Brain pericyte (primary cell): ENCODE data around the gene PSMB4.
"Not testable (repeated sequence)": the region's sequence is repeated elsewhere in the genome, so short reads cannot be mapped to it uniquely, and the experiment has no call there.

Source experiments
- DNase-seq: peaks from one replicate; pipeline ENCODE4 v3.0.0-alpha.2; 2012; ENCODE audit warnings: low read depth, low spot score

Gene PSMB4

DNA sequence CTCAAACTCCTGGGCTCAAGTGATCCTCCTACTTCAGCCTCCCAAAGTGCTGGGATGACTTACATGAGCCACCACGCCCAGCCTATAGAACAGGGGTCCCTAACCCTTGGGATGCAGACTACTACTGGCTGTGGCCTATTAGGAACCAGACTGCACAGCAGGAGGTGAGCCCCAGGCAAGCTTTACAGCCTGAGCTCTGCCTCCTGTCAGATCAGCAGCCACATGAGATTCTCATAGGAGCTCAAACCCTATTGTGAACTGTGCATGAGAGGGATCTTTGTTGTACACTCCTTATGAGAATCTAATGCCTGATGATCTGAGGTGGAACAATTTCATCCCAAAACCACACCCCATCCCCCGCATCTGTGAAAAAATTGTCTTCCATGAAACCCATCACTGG, 13.4 kb upstream of the PSMB4 start:
- DNase-seq: no peak

DNA sequence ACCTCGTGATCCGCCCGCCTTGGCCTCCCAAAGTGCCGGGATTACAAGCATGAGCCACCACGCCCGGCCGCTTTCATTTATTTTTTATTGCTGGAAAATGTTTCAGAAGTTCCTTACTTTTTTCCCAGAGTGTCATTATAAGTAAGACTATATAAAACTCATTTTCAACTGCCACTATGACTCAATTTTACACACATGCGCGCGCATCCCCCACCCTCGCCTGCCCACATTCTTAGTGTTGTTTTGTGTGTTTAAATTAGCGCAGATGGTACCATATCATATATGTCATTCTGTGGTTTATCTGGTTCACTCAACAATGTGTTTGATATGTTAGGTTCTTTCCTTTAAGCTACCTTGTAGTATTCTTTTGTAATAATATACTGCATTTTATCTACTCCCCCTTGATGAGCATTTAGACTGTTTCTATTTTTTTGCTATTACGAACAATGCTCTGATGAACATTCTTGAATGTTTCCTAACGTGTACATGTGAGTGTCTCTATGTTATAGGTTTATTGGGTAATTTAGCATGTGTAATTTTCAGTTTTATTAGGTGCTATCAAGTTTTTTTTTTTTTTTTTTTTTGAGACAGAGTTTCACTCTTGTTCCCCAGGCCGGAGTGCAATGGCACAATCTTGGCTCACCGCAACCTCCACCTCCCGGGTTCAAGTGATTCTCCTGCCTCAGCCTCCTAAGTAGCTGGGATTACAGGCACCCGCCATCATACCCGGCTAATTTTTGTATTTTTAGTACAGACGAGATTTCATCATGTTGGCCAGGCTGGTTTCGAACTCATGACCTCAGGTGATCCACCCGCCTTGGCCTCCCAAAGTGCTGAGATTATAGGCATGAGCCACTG, 8.9 kb upstream of the PSMB4 start:
- not testable (repeated sequence) for DNase-seq

DNA sequence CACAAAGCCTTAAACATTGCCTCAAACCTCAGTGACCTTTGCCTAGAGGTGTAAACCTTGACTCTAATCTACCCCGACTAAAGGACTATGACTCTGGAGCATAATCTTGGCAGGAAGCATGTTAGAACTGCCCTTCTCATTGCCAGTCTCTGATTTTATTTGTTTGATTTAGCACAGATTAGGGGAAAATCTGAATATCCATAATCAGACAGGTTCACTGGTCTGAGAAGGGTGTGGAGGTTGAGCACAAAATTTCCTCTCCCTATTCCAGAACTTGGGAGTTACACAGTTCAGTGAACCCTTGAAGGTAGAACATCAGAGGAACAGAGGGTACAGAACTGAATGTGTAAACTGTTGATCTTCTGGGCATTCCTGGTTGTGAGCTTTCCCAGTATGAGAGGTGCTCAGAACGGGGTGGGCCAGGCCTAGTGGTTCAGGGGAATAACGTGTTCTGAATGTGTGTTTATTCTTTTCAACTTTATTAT, 8.3 kb upstream of the PSMB4 start:
- no peak for DNase-seq

DNA sequence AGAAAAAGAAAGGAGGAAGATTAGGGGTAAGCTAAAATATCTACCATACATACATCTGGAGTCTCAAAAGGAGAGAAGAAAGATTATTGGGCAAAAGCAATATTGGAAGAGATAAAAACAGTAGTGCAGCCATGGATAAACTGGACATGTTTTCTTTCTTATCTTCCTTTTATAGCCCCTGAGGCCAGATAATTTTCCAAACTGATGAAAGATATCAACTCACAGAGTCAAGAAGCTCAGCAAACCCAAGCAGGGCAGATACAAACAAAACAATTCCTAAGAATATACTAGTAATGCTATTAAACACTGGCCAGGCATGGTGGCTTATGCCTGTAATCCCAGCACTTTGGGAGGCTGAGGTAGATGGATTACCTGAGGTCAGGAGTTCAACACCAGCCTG, 5.8 kb upstream of the PSMB4 start:
- no peak for DNase-seq

DNA sequence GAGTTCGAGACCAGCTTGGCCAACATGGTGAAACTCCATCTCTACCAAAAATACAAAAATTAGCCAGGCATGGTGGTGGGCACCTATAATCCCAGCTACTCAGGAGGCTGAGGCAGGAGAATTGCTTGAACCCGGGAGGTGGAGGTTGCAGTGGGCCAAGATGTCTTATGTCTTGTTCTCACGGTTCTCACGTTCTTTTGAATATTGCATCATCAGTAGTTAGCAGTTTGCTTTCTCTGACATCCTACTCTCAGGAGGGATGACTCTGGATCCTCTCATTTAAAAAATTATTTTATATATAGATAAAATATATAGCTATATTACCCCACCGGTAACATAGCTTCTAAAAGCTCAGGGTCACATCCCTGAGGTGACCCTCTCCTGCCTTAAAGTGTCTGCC, 3.1 kb upstream of the PSMB4 start:
- DNase-seq: not testable (repeated sequence)

DNA sequence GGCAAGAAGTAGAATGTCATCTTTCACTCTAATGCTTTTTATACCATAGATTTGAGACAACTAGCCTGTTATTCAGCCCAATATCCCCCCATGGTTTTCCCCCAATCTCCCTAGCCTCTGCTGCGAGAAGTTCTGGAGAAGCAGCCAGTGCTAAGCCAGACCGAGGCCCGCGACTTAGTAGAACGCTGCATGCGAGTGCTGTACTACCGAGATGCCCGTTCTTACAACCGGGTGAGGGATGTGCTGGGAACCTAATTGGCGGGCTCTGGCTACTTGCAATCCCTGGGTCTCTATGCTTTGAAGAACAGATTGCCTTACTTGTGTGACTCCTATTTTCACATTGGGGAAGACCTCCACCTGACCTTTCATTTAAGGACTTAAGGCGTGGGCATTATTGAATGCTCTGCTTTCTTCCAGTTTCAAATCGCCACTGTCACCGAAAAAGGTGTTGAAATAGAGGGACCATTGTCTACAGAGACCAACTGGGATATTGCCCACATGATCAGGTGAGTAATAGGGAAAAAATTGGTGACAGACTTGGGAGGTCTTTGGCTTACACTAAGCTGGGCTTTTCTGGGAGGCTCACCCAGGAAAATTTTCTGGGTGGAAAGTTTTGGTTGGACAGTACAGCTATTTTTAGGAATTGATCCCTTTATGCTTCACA, 1.9 kb downstream of the PSMB4 start:
- no peak for DNase-seq

DNA sequence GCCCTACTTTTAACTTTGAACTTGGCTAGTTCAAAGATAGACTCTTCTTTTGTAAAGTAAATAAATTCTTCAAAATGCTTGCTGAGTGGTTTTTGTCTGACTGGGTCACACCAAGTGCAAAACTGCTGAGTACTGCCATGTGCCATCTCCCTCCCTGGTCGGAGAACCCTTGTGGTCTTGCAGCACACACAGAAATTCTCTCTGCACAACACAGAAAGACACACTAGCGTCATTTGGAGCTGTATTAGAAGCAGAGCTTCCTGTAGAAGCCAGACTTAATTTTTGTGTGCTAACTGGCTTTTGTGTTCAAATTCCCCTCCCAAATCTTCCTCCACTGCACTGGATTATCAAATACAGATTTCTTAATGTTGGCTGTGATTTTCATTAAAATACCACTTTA, 2.5 kb downstream of the PSMB4 start:
- DNase-seq: no peak

DNA sequence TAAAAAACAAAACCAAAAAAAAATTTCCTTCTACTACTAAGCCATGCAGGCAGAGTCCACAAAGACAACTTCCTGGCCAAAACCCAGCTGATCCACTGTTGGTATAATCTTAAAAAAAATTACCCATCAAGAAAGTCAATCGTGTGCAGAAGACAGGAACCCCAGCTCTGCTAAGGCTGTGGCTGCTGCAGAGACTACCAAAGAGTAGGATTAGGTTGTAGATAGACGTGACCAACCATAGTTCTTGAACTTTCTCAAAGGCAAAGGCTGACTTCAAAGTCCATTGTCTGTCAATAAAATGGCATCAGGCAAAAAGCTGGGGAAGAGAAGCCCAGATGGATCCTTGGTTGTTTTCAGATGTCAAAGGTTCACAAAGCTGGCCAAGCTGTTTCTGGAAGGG, 3.4 kb downstream of the PSMB4 start:
- DNase-seq: no peak

DNA sequence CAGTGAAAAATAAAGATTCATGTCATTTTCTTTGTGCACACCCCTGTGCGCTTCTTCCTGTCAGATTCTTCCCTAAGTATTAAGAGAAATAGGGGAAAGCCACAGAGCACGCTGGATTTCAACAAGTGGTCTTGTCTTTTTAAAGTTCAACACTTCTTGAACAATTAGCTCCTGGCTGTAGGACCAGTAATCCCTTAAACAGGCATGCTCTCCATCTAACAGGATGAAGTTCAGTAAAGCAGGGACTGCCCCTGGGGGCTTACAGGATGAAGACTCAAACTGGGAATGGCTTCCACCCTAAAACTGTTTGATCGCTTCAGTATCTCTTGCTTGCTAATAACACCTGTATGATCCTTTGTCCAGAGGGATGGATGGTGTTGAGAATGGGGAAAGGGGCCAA, 4.2 kb downstream of the PSMB4 start:
- no peak for DNase-seq

DNA sequence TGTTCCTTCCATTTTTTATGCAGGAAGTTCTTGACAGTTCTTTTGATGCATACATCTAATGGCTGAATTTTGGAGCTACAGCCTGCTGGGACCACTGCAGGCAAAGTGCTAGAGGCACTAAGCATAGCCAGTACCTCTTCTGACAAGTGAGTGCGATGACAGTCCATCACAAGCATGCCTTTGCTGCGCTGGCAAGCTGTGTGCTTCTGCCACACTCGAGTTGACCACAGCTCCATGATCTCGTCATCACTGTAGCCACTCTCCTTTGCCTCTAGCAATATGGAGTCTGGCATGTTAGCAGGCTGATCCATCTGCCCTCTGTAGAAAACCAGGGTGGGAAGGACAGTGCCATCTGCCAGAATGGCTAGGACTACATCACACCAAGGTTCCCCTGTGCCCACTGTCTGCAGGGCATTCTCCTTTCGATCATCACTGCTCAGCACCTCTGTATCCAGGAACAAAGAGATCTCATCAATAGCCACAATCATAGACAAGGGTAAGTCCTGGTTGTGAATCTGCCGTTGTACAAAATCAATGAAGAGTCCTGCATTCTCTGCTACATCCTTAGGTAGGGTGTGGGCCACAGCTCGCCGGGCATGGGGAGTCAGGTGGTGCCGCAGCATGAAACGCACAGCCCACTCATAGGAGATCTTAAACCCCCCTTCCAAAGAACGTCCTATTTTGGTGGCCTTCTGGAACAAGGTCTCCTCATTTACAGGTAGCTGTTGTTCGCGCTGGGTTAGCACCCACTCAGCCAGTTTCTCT, 6.0 kb downstream of the PSMB4 start:
- no peak for DNase-seq

DNA sequence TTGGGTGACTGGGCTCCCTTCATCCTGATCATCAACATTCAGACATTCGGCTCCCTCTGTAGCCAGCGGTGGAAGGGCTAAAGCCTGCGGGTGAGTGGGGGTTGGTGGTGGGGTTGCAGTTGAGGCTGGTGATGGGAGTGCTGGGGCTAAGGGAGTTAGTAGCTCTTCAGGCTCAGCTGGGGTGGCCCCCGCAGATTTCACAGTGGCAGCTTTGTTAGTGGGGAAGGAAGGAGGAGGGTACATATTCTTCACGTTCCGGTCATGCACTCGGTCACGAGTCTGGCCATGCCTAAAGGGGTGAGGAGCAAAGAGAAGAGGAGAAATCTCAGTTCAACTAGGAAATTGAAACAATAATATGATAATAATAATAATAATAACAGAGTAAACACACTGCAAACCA, 6.8 kb downstream of the PSMB4 start:
- DNase-seq: no peak

DNA sequence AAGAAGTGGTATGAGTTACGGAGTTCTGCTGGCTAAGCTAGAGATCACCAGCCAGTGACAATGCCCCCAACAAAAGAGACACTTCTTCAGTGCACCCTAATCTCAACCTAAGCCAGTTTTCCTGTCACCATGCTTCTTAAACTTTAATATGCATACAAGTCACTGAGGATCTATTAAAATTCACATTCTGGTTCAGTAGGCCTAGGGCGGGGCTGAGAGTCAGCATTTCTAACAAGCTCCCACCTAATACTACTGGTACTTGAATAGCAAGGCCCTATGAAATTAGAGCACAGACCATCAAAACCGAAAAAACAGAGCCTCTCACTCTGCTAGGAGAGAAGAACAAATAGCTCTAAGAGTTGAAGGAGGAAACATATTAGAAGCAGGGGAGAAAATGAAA, 7.9 kb downstream of the PSMB4 start:
- no peak for DNase-seq

DNA sequence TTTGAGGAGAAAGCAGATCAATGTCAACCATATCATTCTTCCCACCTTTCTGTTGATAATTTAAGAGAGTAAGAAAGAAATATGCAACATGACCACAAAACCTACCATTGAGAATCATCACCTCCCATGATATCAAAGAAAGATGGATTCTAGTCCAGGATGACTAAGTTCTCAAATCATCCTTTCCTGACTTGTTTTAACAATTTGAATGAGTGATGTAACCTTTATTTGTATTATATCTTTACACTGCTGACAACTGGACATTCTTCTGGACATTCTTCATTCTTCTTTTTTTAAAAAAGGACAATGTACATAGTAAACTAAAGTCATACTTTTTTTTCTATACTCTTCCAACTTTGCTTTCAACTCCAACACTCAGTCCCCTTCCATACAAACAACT, 9.5 kb downstream of the PSMB4 start:
- no peak for DNase-seq

DNA sequence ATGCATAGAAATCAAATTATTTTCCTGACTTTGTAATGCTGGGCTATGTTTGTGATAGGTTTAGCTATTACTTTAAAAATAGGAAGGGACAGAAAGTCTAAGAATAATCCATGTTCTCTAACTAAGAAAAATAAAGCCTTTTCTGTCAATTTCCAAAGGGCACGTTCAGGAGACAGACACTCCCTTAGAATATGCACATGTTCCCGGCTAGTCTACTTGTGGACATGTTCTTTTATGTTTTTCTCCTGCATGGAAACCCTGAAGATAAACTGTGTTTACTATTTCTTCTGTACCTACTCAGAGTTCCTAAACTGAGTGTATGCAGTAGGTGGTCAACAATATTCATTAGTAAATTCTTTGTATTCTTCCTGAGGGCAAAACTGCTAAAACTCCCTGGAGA, 12.5 kb downstream of the PSMB4 start:
- no peak for DNase-seq

DNA sequence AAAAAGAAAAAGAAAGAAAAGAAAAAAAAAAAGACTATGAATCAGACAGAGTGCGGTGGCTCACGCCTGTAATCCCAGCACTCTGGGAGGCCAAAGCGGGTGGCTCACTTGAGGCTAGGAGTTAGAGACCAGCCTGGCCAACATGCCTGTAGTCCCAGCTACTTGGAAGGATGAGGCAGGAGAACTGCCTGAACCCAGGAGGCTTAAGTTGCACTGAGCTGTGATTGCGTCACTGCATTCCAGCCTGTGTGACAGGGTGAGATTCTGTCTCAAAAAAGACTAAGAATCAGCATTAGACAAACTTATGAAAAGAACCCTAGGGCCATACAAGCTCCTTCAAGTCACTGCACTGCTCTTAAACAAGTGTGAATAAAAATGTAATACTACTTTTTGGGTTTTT, 16.9 kb downstream of the PSMB4 start:
- no peak for DNase-seq

DNA sequence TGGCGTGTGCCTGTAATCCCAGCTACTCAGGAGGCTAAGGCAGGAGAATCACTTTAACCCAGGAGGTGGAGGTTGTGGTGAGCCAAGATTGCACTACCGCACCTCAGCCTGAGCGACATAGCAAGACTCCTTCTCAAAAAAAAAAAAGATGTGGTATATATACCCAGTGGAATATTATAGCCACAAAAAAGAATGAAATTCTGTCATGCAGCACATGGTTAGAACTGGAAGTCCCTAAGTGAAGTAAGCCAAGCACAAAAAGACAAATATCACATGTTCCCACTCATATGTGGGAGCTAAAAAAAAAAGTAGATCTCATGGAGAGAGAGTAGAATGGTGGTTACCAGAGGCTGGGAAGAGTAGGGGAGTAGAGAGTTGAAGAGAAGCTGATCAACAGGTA, 18.7 kb downstream of the PSMB4 start:
- DNase-seq: no peak

DNA sequence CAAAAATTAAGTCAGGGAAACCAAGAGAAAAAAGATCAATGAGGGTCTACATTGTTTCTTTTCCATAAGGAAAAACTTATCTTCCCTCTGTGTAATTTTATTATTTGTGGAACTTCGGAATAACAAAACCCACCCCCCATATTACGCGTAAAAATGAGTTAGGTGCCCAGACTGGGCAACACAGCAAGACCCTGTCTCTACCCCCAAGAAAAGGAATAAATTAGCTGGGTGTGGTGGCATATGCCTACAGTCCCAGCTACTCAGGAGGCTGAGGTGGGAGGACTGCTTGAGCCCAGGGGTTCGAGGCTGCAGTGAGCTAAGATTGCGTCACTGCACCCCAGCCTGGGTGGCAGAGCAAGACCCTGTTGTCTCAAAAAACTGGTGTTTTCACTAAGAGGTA, 20.4 kb downstream of the PSMB4 start:
- no peak for DNase-seq

DNA sequence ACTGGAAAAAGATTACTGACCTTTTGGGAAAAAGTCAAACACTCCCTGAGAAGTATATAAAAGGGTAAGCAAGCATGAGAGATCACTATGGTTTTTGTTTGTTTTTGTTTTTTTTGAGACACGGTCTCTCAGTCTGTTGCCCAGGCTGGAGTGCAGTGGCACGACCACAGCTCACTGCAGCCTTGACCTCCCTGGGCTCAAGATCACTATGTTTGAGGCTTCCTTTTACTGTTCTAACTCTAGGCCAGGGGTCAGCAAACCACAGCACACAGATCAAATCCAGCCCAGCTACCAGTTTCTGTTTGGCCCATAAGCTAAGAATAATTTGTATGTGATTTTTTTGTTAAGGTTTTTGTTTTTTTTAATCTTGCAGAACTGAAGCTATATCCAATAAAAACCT, 25.7 kb downstream of the PSMB4 start:
- DNase-seq: no peak

DNA sequence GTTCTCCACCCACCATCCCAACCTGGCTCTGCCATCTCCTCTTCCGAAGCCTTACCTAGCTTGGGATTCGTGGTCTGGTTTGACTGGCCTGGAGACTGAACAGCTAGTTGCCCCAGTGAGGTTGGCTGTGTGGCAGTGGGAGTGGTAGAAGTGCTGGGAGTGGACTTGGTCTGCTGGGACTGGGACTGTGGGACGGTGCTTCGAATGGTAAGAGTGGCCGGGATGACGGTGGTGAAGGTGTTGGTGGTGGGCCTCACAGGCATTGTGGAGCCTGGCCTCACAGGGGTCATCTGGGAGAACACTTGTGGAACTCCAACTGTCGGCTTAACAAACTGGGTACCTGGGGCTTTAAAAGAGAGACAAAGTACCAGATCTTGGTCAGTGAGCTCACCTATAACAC, 28.7 kb downstream of the PSMB4 start:
- DNase-seq: no peak

DNA sequence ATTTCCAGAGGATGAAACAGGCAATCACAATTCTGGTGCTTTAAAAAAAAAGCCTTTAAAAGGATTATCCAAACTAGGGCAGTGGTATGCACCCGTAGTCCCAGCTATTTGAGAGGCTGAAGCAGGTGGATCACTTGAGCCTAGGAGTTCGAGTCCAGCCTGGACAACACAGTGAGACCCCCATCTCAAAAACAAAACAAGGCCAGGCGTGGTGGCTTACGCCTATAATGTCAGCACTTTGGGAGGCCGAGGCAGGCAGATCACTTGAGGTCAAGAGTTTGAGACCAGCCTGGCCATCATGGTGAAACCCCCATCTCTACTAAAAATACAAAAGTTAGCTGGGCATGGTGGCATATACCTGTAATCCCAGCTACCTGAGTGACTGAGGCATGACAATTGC, 34.5 kb downstream of the PSMB4 start:
- DNase-seq: not testable (repeated sequence)

DNA sequence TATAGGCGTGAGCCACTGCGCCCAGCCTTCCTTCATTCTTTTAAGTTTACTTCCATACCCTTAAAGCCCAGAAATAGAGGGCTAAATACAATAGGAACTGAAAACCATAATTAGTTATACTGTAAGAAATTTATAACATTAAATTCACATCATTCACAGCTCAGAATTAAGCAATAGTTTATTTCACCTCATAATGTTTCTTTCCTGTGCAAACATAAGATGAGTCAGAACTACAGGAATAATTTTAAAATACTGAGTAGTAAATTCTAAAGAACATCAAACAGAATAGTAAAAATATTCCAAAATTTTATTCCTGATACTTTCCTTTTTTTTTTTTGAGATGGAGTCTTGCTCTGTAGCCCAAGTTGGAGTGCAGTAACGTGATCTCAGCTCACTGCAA, 35.8 kb downstream of the PSMB4 start:
- DNase-seq: no peak

DNA sequence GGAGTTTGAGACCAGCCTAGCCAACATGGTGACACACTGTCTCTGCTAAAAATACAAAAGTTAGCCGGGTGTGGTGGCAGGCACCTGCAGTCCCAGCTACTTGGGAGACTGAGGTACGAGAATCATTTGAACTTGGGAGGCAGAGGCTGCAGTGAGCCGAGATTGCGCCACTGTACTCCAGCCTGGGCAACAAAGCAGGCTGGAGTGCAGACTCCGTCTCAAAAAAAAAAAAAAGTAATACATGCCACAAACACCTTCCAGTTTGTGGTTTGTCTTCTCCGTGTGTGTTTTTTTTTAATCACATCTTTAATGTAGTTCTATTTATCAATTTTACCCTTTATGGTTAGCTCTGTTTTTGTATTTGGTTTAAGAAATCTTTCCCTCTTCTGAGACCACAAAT, 37.6 kb downstream of the PSMB4 start:
- DNase-seq: no peak

DNA sequence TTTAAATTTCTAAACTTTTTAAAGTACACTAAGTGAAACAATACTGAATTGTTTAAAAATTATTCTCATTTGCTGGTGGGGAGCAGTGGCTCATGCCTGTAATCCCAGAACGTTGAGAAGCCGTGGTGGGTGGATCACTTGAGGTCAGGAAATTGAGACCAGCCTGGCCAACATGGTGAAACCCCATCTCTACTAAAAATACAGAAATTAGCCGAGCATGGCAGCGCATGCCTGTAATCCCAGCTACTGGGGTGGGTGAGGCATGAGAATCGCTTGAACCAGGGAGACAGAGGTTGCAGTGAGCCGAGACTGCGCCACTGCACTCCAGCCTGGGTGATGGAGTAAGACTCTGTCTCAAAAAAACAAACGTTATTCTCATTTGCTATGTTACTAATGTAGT, 38.0 kb downstream of the PSMB4 start:
- DNase-seq: not testable (repeated sequence)
